Thoracic aorta (tissue), 2 donors: ENCODE data around the gene TEDC1. TPM values are rescaled to one million over a fixed set of nuclear protein-coding genes. Genes with fewer than 3 reads are reported as not detected.

Experiments used
- ATAC-seq: fragments of 150-250 bp; one replicate; pipeline ENCODE4 v1.8.0; 2017; ENCODE audit warnings: low read depth; ENCODE audit not compliant: insufficient number of reproducible peaks, low FRiP score
- DNase-seq: peaks from one replicate; pipeline ENCODE4 v3.0.0-alpha.2; 2020; ENCODE audit warnings: low spot score
- H3K27ac ChIP-seq, 2 donors: fragments of 200-600 bp; sonication (generic); 1 replicate in 1 of 2; 2 replicates in 1 of 2; pipeline ENCODE4 v1.5.1; 2016; ENCODE audit warnings: mild to moderate bottlenecking in 2 of 2, moderate library complexity in 2 of 2
- H3K27me3 ChIP-seq: fragments of 200-600 bp; sonication (generic); replicated peaks from 2 replicates; pipeline ENCODE4 v1.6.0; 2016; ENCODE audit warnings: mild to moderate bottlenecking; ENCODE audit not compliant: insufficient read depth
- H3K36me3 ChIP-seq: fragments of 200-600 bp; sonication (generic); one replicate; pipeline ENCODE4 v1.5.1; 2016
- H3K4me1 ChIP-seq, 2 donors: fragments of 200-600 bp; sonication (generic); 1 replicate in 1 of 2; 2 replicates in 1 of 2; pipeline versions ENCODE4 v1.5.1 to v1.6.0; 2016; ENCODE audit warnings: low read depth in 2 of 2, mild to moderate bottlenecking in 1 of 2; ENCODE audit not compliant: control insufficient read depth in 1 of 2
- H3K4me3 ChIP-seq: fragments of 200-600 bp; sonication (generic); 2 replicates; pipeline ENCODE4 v1.5.1; 2016; ENCODE audit warnings: mild to moderate bottlenecking
- H3K9me3 ChIP-seq: fragments of 200-600 bp; sonication (generic); 2 replicates; pipeline ENCODE4 v1.5.1; 2016
- CTCF ChIP-seq: fragments of 200-600 bp; sonication (generic); IDR thresholded peaks from one replicate; pipeline ENCODE4 v1.5.1; 2019; ENCODE audit warnings: antibody characterized with exemption
- total RNA-seq, 2 donors: library from RNA; depleted of rRNA; stranded (reverse); fragments of >200 nt; gene quantifications; one replicate each; pipeline versions ENCODE4 v1.1.0 to v1.2.3, GENCODE V29; 2016

TEDC1 gene
- total RNA-seq, 2 donors from 2014 or later, result 7.8 to 42.1 TPM

- H3K4me3 ChIP-seq, result no peak overlapping the region
- H3K27me3 ChIP-seq, result no peaks in the 10 kb centered on the region
- ATAC-seq (no peak), DNase-seq (no peak)
- peaks cover 0 to 15% of the 10 kb centered on the region in 2 donors for H3K4me1 ChIP-seq
- H3K36me3 ChIP-seq, result peaks cover 29% of the 10 kb centered on the region
- no peak for TF ChIP-seq CTCF
- no peaks in the 10 kb centered on the region for H3K9me3 ChIP-seq
- H3K27ac ChIP-seq, result no peak overlapping the region
Measured at GRCh38 chr14:105449276-105450122, 41.5 kb upstream of the TEDC1 start.

GRCh38 chr14:105450123-105450505, 40.9 kb upstream of the TEDC1 start:
- H3K27ac ChIP-seq, result no peak overlapping the region
- peaks cover 35% of the 10 kb centered on the region for H3K36me3 ChIP-seq
- peaks cover 0 to 15% of the 10 kb centered on the region in 2 donors for H3K4me1 ChIP-seq
- no peak for TF ChIP-seq CTCF
- H3K27me3 ChIP-seq, result no peaks in the 10 kb centered on the region
- H3K9me3 ChIP-seq, result no peaks in the 10 kb centered on the region
- DNase-seq (no peak), ATAC-seq (no peak)
- no peak overlapping the region for H3K4me3 ChIP-seq

DNA sequence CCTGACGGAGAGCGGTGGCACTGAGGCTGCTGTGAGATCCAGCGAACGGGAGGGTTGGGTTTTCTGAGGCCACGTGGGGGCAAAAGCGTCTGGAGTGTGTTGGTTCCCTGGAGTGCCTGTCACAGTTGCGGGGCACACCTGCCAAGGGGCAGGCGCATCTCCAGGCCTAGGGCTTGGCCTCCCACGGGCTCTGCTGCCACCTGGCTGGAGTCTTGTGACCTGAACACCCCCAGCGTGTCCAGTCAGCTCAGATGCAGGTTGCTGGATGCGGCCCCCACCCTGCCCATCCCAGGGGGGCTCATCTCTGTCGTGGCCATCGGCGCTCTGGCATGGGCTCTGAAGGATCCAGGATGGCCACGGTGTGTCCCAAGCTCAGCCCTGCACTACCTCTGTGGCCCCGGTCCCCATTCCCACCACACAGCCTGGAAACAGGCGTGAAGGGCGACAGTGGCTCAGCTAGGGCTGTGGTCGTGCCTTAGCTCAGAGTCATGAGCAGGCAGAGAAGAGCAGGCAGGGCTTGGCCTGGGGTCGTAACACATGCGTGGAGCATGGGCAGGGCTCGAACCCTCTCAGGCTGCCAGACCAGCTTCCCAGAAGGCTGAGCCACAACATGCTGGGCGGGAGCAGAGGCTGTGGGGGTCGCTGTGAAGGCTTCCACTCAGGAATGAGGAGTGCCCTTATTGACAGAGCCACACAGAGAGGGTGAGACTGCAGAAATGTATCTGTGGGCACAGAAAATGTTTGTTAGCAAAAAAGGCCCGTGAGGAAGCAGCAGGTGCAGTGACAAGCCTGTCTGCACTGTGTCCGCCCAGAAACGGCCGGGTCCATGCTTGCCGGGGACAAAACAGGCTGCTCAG, 40.0 kb upstream of the TEDC1 start:
- Histone ChIP-seq H3K4me1 (peaks cover 0 to 15% of the 10 kb centered on the region in 2 donors), H3K27me3 (no peaks in the 10 kb centered on the region), H3K9me3 (no peaks in the 10 kb centered on the region), H3K4me3 (no peak overlapping the region), H3K36me3 (peaks cover 41% of the 10 kb centered on the region), H3K27ac (no peak overlapping the region)
- TF ChIP-seq CTCF, result no peak
- ATAC-seq (no peak), DNase-seq (no peak)

GRCh38 chr14:105452963-105453362, 38.1 kb upstream of the TEDC1 start:
- no peak overlapping the region for H3K27ac ChIP-seq
- no peaks in the 10 kb centered on the region for H3K27me3 ChIP-seq
- ATAC-seq (no peak), DNase-seq (no peak)
- H3K9me3 ChIP-seq, result no peaks in the 10 kb centered on the region
- peaks cover 0 to 14% of the 10 kb centered on the region in 2 donors for H3K4me1 ChIP-seq
- peaks cover 46% of the 10 kb centered on the region for H3K36me3 ChIP-seq
- no peak overlapping the region for H3K4me3 ChIP-seq
- no peak for TF ChIP-seq CTCF

DNA sequence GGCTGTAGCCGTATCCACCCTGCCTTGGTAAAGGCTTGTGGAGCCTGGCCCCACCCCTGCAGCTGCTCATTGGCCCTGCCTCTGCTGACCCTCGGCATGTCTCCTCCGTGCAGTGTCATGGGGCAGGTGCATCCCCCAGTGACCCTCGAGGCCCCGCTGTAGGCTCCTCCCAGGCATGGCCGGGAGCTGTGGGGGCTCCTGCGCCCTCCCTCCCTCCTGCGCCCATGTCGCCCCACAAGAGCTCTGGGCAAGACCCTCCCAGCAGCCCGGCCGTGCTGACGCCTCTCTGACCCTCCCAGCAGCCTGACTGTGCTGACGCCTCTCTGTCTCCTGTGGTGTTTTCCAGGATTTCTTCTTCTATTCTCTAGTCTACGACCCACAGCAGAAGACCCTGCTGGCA, 37.2 kb upstream of the TEDC1 start:
- Histone ChIP-seq H3K4me1 (peaks cover 0 to 5% of the 10 kb centered on the region in 2 donors), H3K9me3 (no peaks in the 10 kb centered on the region), H3K4me3 (no peak overlapping the region), H3K27me3 (no peaks in the 10 kb centered on the region), H3K27ac (no peak overlapping the region), H3K36me3 (peaks cover 49% of the 10 kb centered on the region)
- ATAC-seq, result no peak
- no peak for TF ChIP-seq CTCF
- no peak for DNase-seq
